ENCODE results near the gene SLC15A5.

The SLC15A5 gene

DNA sequence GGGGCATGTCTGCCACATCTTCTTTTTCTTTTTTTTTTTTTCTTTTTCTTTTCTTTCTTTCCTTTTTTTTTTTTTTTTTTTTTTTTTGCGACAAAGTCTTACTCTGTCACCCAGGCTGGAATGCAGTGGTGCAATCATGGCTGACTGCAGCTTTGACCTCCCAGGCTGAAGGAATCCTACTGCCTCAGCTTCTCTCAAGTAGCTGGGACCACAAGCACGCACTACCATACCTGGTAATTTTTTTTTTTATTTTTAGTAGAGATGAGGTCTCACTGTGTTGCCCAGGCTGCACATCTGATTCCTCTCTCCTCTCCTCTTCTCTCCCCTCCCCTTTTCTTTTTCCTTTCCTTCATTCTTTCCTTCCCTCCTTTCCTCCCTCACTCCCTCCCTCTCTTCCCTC is 18.5 kb downstream of the SLC15A5 start:
- TF ChIP-seq CTCF (IDR thresholded peaks at IDR 0.05; ENCODE audit: low read depth, low read length) = no peak
- no peak for TF ChIP-seq EZH2phosphoT487 (IDR thresholded peaks at IDR 0.05; ENCODE audit: low read depth)
- H3K4me1 ChIP-seq (ENCODE audit: low read length) = peaks cover 18% of the 10 kb centered on the region
- no peaks in the 10 kb centered on the region for H3K27me3 ChIP-seq (ENCODE audit: low read depth, low read length)
- no peak overlapping the region for H3K4me3 ChIP-seq (ENCODE audit: low read length)
- no peak overlapping the region for H3K9ac ChIP-seq (ENCODE audit: low read length)
- H3K79me2 ChIP-seq (ENCODE audit: low read length) = no peaks in the 10 kb centered on the region
- H2AFZ ChIP-seq (ENCODE audit: low read depth, low read length) = no peak overlapping the region
- no peak overlapping the region for H3K4me2 ChIP-seq (ENCODE audit: low read length)
- H3K9me3 ChIP-seq (ENCODE audit: insufficient read depth, low read length) = 0 out of 2 replicates have a peak, but pooled peaks cover 6% of the 10 kb centered on the region
- no peak overlapping the region for H3K27ac ChIP-seq (ENCODE audit: low read length)
- no peaks in the 10 kb centered on the region for H4K20me1 ChIP-seq (ENCODE audit: insufficient read depth, low read length)
- H3K36me3 ChIP-seq (replicated peaks; ENCODE audit: low read depth, low read length) = peaks cover 3% of the 10 kb centered on the region

DNA sequence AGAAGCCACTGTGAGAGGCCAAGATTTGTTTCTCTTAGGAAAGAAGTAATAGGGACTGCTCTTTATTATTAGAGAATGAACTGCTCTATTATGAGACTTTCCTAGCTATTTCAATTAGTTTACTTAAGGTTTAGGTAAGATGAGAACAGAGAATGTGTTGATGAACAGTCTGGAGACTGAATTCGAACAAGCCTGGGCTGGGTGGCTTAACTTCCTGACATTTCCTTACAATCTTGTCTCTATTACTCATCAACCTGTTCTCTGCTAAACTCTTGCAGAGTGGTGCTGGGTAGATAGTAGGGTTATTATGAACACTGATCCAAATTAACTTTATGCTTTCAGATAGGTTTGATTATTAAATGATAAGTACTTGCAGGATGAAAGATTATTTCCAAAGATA is 31.2 kb downstream of the SLC15A5 start:
- Histone ChIP-seq H3K79me2 (ENCODE audit: low read length) (no peaks in the 10 kb centered on the region), H4K20me1 (ENCODE audit: insufficient read depth, low read length) (no peaks in the 10 kb centered on the region), H3K9ac (ENCODE audit: low read length) (no peak overlapping the region), H3K4me3 (ENCODE audit: low read length) (no peak overlapping the region), H3K4me1 (ENCODE audit: low read length) (peaks cover 16% of the 10 kb centered on the region), H3K9me3 (ENCODE audit: insufficient read depth, low read length) (no peaks in the 10 kb centered on the region), H3K27ac (ENCODE audit: low read length) (no peak overlapping the region), H3K4me2 (ENCODE audit: low read length) (no peak overlapping the region), H2AFZ (ENCODE audit: low read depth, low read length) (no peak overlapping the region), H3K36me3 (replicated peaks; ENCODE audit: low read depth, low read length) (no peaks in the 10 kb centered on the region), H3K27me3 (ENCODE audit: low read depth, low read length) (no peaks in the 10 kb centered on the region)
- TF ChIP-seq EZH2phosphoT487 (IDR thresholded peaks at IDR 0.05; ENCODE audit: low read depth) (no peak), CTCF (IDR thresholded peaks at IDR 0.05; ENCODE audit: low read depth, low read length) (no peak)

DNA sequence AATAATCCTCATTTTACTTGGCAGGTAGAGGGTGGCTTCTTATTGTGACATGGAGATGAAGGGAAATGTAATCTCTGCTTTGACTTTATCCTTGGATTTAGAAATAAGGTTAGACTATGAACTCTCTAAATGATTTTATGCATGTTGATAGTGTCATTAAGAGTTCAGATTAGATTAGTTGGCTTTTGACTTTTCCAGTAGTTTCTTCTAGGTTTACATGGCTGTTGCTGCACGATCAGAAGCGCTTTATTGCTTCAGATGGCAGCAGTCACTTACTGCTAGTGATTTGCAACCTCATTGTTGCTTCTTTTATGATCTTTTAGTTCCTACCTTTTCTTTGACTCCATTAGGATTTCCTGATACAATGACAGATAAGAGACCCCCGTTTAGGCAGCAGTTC is 32.3 kb downstream of the SLC15A5 start:
- Histone ChIP-seq H3K27me3 (ENCODE audit: low read depth, low read length) (no peaks in the 10 kb centered on the region), H4K20me1 (ENCODE audit: insufficient read depth, low read length) (no peaks in the 10 kb centered on the region), H3K9me3 (ENCODE audit: insufficient read depth, low read length) (no peaks in the 10 kb centered on the region), H3K36me3 (replicated peaks; ENCODE audit: low read depth, low read length) (no peaks in the 10 kb centered on the region), H3K4me3 (ENCODE audit: low read length) (no peak overlapping the region), H3K79me2 (ENCODE audit: low read length) (no peaks in the 10 kb centered on the region), H3K9ac (ENCODE audit: low read length) (no peak overlapping the region), H3K27ac (ENCODE audit: low read length) (no peak overlapping the region), H2AFZ (ENCODE audit: low read depth, low read length) (no peak overlapping the region), H3K4me1 (ENCODE audit: low read length) (peaks cover 16% of the 10 kb centered on the region), H3K4me2 (ENCODE audit: low read length) (no peak overlapping the region)
- TF ChIP-seq EZH2phosphoT487 (IDR thresholded peaks at IDR 0.05; ENCODE audit: low read depth) (no peak), CTCF (IDR thresholded peaks at IDR 0.05; ENCODE audit: low read depth, low read length) (no peak)

DNA sequence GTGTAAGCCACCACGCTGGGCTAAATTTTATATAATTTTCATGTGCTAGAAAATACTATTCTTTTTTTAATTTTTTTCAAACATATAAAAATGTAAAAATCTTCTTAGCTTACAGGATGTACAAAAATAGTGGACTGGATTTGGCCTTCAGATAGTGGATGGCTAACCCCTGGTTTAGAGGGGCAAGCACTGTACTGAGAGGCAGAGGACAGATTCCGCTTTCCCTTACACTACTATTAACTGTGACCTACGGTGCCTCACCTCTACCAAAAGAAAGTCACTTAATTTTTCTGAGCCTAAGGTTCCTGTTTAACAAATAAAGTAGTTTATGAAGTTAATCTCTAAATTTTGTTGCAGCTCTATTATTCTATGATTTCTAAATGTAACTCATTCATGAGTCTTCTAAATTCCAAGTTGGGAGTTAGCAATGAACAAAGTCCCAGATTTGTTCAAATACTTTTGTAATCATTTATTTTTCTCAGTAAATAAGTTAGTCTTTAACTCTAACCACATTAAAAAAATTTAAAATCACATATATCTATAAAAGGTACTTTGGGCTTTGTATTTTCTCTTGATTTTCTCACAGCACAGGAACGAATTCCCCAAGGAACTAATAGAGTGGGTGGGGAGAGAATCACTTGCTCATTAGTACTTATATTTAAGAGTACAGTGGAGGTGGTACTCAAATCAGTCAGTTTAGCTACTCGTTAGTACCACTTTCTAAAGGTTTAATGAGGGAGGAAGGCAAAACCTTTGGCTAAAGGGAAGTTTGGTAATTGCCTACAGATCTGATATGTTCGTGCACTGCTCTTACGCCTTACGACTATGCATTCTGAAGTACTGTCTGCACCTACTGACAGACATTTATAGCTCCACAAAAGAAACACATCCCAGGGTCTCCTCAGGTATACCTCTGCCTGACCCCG is 33.7 kb downstream of the SLC15A5 start:
- H4K20me1 ChIP-seq (ENCODE audit: insufficient read depth, low read length) = no peaks in the 10 kb centered on the region
- H3K4me3 ChIP-seq (ENCODE audit: low read length) = no peak overlapping the region
- H3K36me3 ChIP-seq (replicated peaks; ENCODE audit: low read depth, low read length) = no peaks in the 10 kb centered on the region
- H3K27ac ChIP-seq (ENCODE audit: low read length) = no peak overlapping the region
- no peak for TF ChIP-seq CTCF (IDR thresholded peaks at IDR 0.05; ENCODE audit: low read depth, low read length)
- TF ChIP-seq EZH2phosphoT487 (IDR thresholded peaks at IDR 0.05; ENCODE audit: low read depth) = no peak
- no peak overlapping the region for H2AFZ ChIP-seq (ENCODE audit: low read depth, low read length)
- H3K4me1 ChIP-seq (ENCODE audit: low read length) = peaks cover 14% of the 10 kb centered on the region
- no peak overlapping the region for H3K4me2 ChIP-seq (ENCODE audit: low read length)
- no peaks in the 10 kb centered on the region for H3K9me3 ChIP-seq (ENCODE audit: insufficient read depth, low read length)
- no peaks in the 10 kb centered on the region for H3K79me2 ChIP-seq (ENCODE audit: low read length)
- H3K27me3 ChIP-seq (ENCODE audit: low read depth, low read length) = no peaks in the 10 kb centered on the region
- H3K9ac ChIP-seq (ENCODE audit: low read length) = no peak overlapping the region
